ENCODE results near the gene ATXN1. TPM values are rescaled to one million over a fixed set of nuclear protein-coding genes. Genes with fewer than 3 reads are reported as not detected.

Gene ATXN1
- total RNA-seq, 1 experiment from 2014 or later, result 8.1 TPM

- ChIA-PET CTCF (interaction anchor here (0.9 to 1.6 kb wide), 2 partner anchors 22 to 409 kb away, joined by 3 to 11 read pairs; no protein-coding TSS in a partner anchor), POLR2A (no interaction called here)
- Mint-ChIP-seq H3K27me3 (ENCODE audit: low read depth) (no peaks in the 10 kb centered on the region), H3K27ac (no peak overlapping the region), H3K4me3 (no peak overlapping the region), H3K9me3 (no peaks in the 10 kb centered on the region), H3K4me1 (peaks cover 5% of the 10 kb centered on the region), H3K36me3 (no peaks in the 10 kb centered on the region)
- TF ChIP-seq HMGA2 (CRISPR knock-in tag; IDR thresholded peaks at IDR 0.05), result no peak
- no peak for DNase-seq (ENCODE audit: low spot score)
- ATAC-seq, result no peak
Measured at GRCh38 chr6:16354692-16355091, 406.6 kb downstream of the ATXN1 start.

GRCh38 chr6:16352821-16353438 lies 408.3 kb downstream of the ATXN1 start:
- H3K27me3 Mint-ChIP-seq (ENCODE audit: low read depth), result no peaks in the 10 kb centered on the region
- peaks cover 5% of the 10 kb centered on the region for H3K4me1 Mint-ChIP-seq
- ChIA-PET CTCF (interaction anchor here (1.5 kb wide), 1 partner anchor 21 kb away, joined by 3 read pairs; no protein-coding TSS in a partner anchor), POLR2A (no interaction called here)
- no peak overlapping the region for H3K27ac Mint-ChIP-seq
- H3K36me3 Mint-ChIP-seq, result no peaks in the 10 kb centered on the region
- H3K4me3 Mint-ChIP-seq, result no peak overlapping the region
- TF ChIP-seq ZNF423 (CRISPR knock-in tag; IDR thresholded peaks at IDR 0.05), result no peak
- TF ChIP-seq, protein P1, sequence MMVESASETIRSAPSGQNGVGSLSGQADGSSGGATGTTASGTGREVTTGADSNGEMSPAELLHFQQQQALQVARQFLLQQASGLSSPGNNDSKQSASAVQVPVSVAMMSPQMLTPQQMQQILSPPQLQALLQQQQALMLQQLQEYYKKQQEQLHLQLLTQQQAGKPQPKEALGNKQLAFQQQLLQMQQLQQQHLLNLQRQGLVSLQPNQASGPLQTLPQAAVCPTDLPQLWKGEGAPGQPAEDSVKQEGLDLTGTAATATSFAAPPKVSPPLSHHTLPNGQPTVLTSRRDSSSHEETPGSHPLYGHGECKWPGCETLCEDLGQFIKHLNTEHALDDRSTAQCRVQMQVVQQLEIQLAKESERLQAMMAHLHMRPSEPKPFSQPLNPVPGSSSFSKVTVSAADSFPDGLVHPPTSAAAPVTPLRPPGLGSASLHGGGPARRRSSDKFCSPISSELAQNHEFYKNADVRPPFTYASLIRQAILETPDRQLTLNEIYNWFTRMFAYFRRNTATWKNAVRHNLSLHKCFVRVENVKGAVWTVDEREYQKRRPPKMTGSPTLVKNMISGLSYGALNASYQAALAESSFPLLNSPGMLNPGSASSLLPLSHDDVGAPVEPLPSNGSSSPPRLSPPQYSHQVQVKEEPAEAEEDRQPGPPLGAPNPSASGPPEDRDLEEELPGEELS (CRISPR knock-in tag; IDR thresholded peaks at IDR 0.05), result no peak
- TF ChIP-seq HMGXB4 (CRISPR knock-in tag; IDR thresholded peaks at IDR 0.05), result no peak
- no peak for TF ChIP-seq ZBTB21 (CRISPR knock-in tag; IDR thresholded peaks at IDR 0.05; ENCODE audit: borderline replicate concordance)
- TF ChIP-seq NFYB (CRISPR knock-in tag; conservative IDR thresholded peaks at IDR 0.05; ENCODE audit: low read depth), result no peak
- no peak for TF ChIP-seq ZNF317 (CRISPR knock-in tag; IDR thresholded peaks at IDR 0.05; ENCODE audit: borderline replicate concordance, low read depth)
- no peak for TF ChIP-seq KAT7 (CRISPR knock-in tag; IDR thresholded peaks at IDR 0.05; ENCODE audit: borderline replicate concordance)
- no peak for TF ChIP-seq E2F5 (CRISPR knock-in tag; IDR thresholded peaks at IDR 0.05)
- no peak for DNase-seq (ENCODE audit: low spot score)
- no peak for ATAC-seq
- no peaks in the 10 kb centered on the region for H3K9me3 Mint-ChIP-seq

GRCh38 chr6:16352258-16352635 lies 409.0 kb downstream of the ATXN1 start:
- H3K9me3 Mint-ChIP-seq, result no peaks in the 10 kb centered on the region
- DNase-seq (ENCODE audit: low spot score) (no peak), ATAC-seq (no peak)
- TF ChIP-seq TEAD1 (CRISPR knock-in tag; IDR thresholded peaks at IDR 0.05), result no peak
- TF ChIP-seq, protein P1 (CRISPR knock-in tag; IDR thresholded peaks at IDR 0.05), result no peak
- TF ChIP-seq PRRX2 (CRISPR knock-in tag; IDR thresholded peaks at IDR 0.05), result no peak
- TF ChIP-seq RELA (CRISPR knock-in tag; IDR thresholded peaks at IDR 0.05; ENCODE audit: borderline replicate concordance), result no peak
- no peak for TF ChIP-seq OVOL2 (CRISPR knock-in tag; IDR thresholded peaks at IDR 0.05; ENCODE audit: borderline replicate concordance)
- no peak for TF ChIP-seq SMAD4 (CRISPR knock-in tag; IDR thresholded peaks at IDR 0.05)
- TF ChIP-seq ESRRA (CRISPR knock-in tag; IDR thresholded peaks at IDR 0.05; ENCODE audit: borderline replicate concordance), result no peak
- no peak for TF ChIP-seq ZNF232 (CRISPR knock-in tag; IDR thresholded peaks at IDR 0.05)
- no peak overlapping the region for H3K27ac Mint-ChIP-seq
- H3K4me1 Mint-ChIP-seq, result peaks cover 5% of the 10 kb centered on the region
- no peaks in the 10 kb centered on the region for H3K27me3 Mint-ChIP-seq (ENCODE audit: low read depth)
- H3K36me3 Mint-ChIP-seq, result no peaks in the 10 kb centered on the region
- POLR2A ChIA-PET, result no interaction called here
- CTCF ChIA-PET, result interaction anchor here (1.5 kb wide), 1 partner anchor 20 kb away, joined by 3 read pairs; no protein-coding TSS in a partner anchor
- H3K4me3 Mint-ChIP-seq, result no peak overlapping the region

Data from WTC11 (cell line).